Measurements from ENCODE around the gene CAPN11. TPM values are rescaled to one million over a fixed set of nuclear protein-coding genes. Genes with fewer than 3 reads are reported as not detected.

CAPN11 gene
- total and polyA plus RNA-seq, 2 of the 4 experiments (the other 2 are of a cell fraction) = not detected

DNA sequence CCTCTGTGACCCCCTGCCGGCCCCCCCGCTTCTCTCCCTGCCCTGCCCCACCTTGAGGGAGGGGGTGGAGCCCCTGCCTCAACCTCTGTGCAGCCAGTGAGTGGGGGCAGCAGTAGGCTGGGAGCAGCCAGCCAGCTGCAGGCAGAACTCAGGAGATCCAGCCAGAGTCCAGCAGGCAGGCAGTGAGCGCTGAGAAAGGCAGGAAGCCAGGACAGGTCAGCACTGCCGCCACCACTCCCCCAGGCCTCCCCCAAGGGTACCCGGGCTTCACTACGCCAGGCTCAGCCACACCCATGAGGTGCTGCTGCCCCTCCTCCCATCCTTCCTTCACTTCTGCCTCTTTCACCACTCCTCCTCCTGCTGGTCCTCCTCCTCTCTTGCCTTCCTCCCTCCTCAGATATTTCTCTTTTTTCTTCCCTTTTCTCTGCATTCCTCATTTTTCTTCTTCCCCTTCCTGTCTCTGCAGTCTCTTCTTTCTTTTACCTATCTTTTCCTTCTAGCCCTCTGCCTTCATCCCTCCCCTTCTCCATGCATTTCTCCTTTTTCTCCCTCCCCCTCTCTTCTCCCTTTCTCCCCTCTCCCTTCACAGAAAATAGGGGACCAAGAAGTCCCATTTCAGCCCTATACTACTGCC lies 19.8 kb upstream of the CAPN11 start:
- Histone ChIP-seq H2AFZ (replicated peaks; ENCODE audit: low read length, poor library complexity) (no peak overlapping the region), H2AK9ac (replicated peaks; ENCODE audit: low read depth, low read length, poor library complexity) (no peak overlapping the region), H3K18ac (ENCODE audit: low read depth, low read length) (no peak overlapping the region), H4K20me1 (ENCODE audit: insufficient read depth, low read length) (peaks cover 6% of the 10 kb centered on the region), H3K36me3 (ENCODE audit: control insufficient read depth, insufficient read depth, low read length) (peaks cover 56% of the 10 kb centered on the region), H3K4ac (ENCODE audit: low read depth, low read length) (no peak overlapping the region), H3K9me1 (ENCODE audit: insufficient read depth, low read length) (peaks cover 7% of the 10 kb centered on the region; the same call in 1 of the 2 replicates), H3K14ac (replicated peaks; ENCODE audit: low read depth, low read length) (no peak overlapping the region), H3K9me3 (ENCODE audit: control insufficient read depth, insufficient read depth, low read length) (no peaks in the 10 kb centered on the region), H2BK5ac (ENCODE audit: low read depth, low read length, poor library complexity, severe bottlenecking) (no peak overlapping the region), H2BK20ac (ENCODE audit: low read depth, low read length) (no peak overlapping the region), H3K4me3 (ENCODE audit: insufficient read depth, low read depth, low read length) (no peak overlapping the region), H4K91ac (ENCODE audit: insufficient read depth, low read depth, low read length) (no peak overlapping the region), H3K56ac (ENCODE audit: extremely low read depth, insufficient read depth, low read length) (no peak overlapping the region), H3K27ac (ENCODE audit: insufficient read depth, low read length) (no peak overlapping the region), H3K9ac (ENCODE audit: low read depth, low read length) (no peak overlapping the region), H2BK120ac (ENCODE audit: low read depth, low read length) (no peak overlapping the region), H3K4me2 (ENCODE audit: low read depth, low read length) (no peak overlapping the region), H3K23ac (ENCODE audit: low read depth, low read length) (no peak overlapping the region), H4K5ac (ENCODE audit: low read depth, low read length) (no peak overlapping the region), H3K27me3 (ENCODE audit: control insufficient read depth, insufficient read depth, low read length) (no peaks in the 10 kb centered on the region), H3K79me1 (ENCODE audit: low read depth in 1 of 2, low read length in 2 of 2) (peaks cover 6 to 24% of the 10 kb centered on the region in 2 experiments), H2AK5ac (ENCODE audit: low read depth, low read length) (no peak overlapping the region), H3K4me1 (ENCODE audit: control insufficient read depth, insufficient read depth, low read length) (no peaks in the 10 kb centered on the region), H4K8ac (ENCODE audit: low read depth in 2 of 2, low read length in 2 of 2) (no peak overlapping the region), H2BK15ac (ENCODE audit: low read depth, low read length) (no peak overlapping the region)
- DNase-seq (no peak), ATAC-seq (ENCODE audit: low read depth) (no peak)
- ChIA-PET CTCF (no interaction called here), POLR2A (ENCODE audit: unreplicated experiment) (no interaction called here)
- dilution Hi-C loops (cut with HindIII; ENCODE audit: low sequenced_read_pairs, unreplicated experiment) = no loop called here
- TF ChIP-seq SMC3 (IDR thresholded peaks at IDR 0.05; ENCODE audit: low read depth, low read length) (no peak), MAFK (IDR thresholded peaks at IDR 0.05; ENCODE audit: low read depth, low read length) (no peak), FOS (IDR thresholded peaks at IDR 0.05; ENCODE audit: low read depth, low read length) (no peak), RFX5 (IDR thresholded peaks at IDR 0.05; ENCODE audit: low read depth, low read length) (no peak), CHD1 (IDR thresholded peaks at IDR 0.05; ENCODE audit: low read depth, low read length) (no peak), MAZ (IDR thresholded peaks at IDR 0.05; ENCODE audit: borderline replicate concordance, low read depth, low read length) (no peak), NFE2L2 (IDR thresholded peaks at IDR 0.05; ENCODE audit: low read depth, low read length) (no peak)
- TF ChIP-seq, protein P1, sequence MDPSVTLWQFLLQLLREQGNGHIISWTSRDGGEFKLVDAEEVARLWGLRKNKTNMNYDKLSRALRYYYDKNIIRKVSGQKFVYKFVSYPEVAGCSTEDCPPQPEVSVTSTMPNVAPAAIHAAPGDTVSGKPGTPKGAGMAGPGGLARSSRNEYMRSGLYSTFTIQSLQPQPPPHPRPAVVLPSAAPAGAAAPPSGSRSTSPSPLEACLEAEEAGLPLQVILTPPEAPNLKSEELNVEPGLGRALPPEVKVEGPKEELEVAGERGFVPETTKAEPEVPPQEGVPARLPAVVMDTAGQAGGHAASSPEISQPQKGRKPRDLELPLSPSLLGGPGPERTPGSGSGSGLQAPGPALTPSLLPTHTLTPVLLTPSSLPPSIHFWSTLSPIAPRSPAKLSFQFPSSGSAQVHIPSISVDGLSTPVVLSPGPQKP (IDR thresholded peaks at IDR 0.05; ENCODE audit: borderline replicate concordance, low read depth, low read length) = no peak
- no TSS peak for BruUV-seq (replicated peaks)
- WGBS, 2 experiments (ENCODE audit: extremely low coverage in 2 of 2, insufficient read length in 1 of 2) = 69% methylated on average over 3 of the region's 6 CpGs; no CpG with 5 or more reads in 1 of the 2 experiments
- intact Hi-C loops (cut with micrococcal nuclease) = no loop called here
- in situ Hi-C loops (cut with MboI; ENCODE audit: low sequenced_read_pairs) = no loop called here
